HuH-7.5 (cell line): ENCODE data around the gene PLEKHJ1.
"Not testable (repeated sequence)": the region's sequence is repeated elsewhere in the genome, so short reads cannot be mapped to it uniquely, and the experiment has no call there.

ENCODE experiments used
- DNase-seq: peaks from one replicate; pipeline ENCODE4 v3.0.0; 2011; ENCODE audit warnings: low spot score

PLEKHJ1 gene

GRCh38 chr19:2236314-2237050 is at the start of gene PLEKHJ1, which contains the start of gene SF3A2:
Gene PLEKHJ1 (minus strand): TSS chr19:2236329. CDS start chr19:2236248, 81 bp downstream.
Gene SF3A2 (plus strand): TSS chr19:2236824. CDS start chr19:2243419, 6,595 bp downstream.
- DNase-seq = peak; percentile 100

- no peak for DNase-seq
These were observed 47.8 kb upstream of the PLEKHJ1 start for GRCh38 chr19:2283835-2284507.

GRCh38 chr19:2282862-2283237 is 46.7 kb upstream of the PLEKHJ1 start:
- no peak for DNase-seq

- DNase-seq = no peak
These were observed 46.1 kb upstream of the PLEKHJ1 start, which contains the start of gene PEAK3 for GRCh38 chr19:2282062-2282861. Gene PEAK3 (minus strand): TSS chr19:2282175. CDS start chr19:2280931, 1,244 bp downstream.

GRCh38 chr19:2281265-2282061 is 45.3 kb upstream of the PLEKHJ1 start:
- DNase-seq = not testable (repeated sequence)

GRCh38 chr19:2280633-2281264 is 44.6 kb upstream of the PLEKHJ1 start:
- DNase-seq = no peak

- no peak for DNase-seq
These were observed 42.5 kb upstream of the PLEKHJ1 start for GRCh38 chr19:2278459-2279158.

GRCh38 chr19:2277138-2277537 is 41.0 kb upstream of the PLEKHJ1 start:
- no peak for DNase-seq

GRCh38 chr19:2276429-2276986 is 40.4 kb upstream of the PLEKHJ1 start:
- DNase-seq = no peak

GRCh38 chr19:2275588-2276428 is 39.7 kb upstream of the PLEKHJ1 start:
- no peak for DNase-seq

- DNase-seq = peak; percentile 94
These were observed 38.9 kb upstream of the PLEKHJ1 start for GRCh38 chr19:2274931-2275535.

GRCh38 chr19:2274185-2274711 is 38.1 kb upstream of the PLEKHJ1 start:
- no peak for DNase-seq

- DNase-seq = peak; percentile 98
These were observed 37.4 kb upstream of the PLEKHJ1 start for GRCh38 chr19:2273356-2274184.

GRCh38 chr19:2271234-2272103 is 35.3 kb upstream of the PLEKHJ1 start:
- DNase-seq = no peak

GRCh38 chr19:2270423-2271233 is 34.5 kb upstream of the PLEKHJ1 start:
- peak; percentile 86 for DNase-seq

- no peak for DNase-seq
These were observed 34.0 kb upstream of the PLEKHJ1 start for GRCh38 chr19:2270157-2270422.
